ENCODE measurements around the gene HMOX1.

HMOX1 gene

DNA sequence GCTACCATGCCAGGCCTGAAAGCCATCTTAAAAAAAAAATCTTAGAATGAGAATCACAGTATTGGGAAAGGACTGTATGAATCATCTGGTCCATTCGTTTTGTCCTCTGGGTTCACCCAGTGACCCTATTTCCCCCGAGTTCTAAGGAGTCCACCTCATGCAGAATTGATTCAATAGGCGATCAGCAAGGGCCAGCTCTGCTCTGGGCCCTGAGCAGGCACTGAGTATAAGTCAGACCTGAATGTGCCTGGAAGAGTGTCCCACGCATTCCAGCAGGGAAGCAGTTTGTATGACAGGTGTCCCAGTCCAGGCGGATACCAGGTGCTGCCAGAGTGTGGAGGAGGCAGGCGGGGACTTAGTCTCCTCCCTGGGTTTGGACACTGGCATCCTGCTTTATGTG, 883 bp upstream of the HMOX1 start:
- DNase-seq, result no peak

- no peak for DNase-seq
Measured at GRCh38 chr22:35381424-35382009, 621 bp downstream of the HMOX1 start.

GRCh38 chr22:35383679-35384071, 2.8 kb downstream of the HMOX1 start:
- DNase-seq, result no peak

- DNase-seq, result no peak
Measured at GRCh38 chr22:35384527-35384926, 3.6 kb downstream of the HMOX1 start.

GRCh38 chr22:35384975-35385588, 4.2 kb downstream of the HMOX1 start:
- DNase-seq, result no peak

DNA sequence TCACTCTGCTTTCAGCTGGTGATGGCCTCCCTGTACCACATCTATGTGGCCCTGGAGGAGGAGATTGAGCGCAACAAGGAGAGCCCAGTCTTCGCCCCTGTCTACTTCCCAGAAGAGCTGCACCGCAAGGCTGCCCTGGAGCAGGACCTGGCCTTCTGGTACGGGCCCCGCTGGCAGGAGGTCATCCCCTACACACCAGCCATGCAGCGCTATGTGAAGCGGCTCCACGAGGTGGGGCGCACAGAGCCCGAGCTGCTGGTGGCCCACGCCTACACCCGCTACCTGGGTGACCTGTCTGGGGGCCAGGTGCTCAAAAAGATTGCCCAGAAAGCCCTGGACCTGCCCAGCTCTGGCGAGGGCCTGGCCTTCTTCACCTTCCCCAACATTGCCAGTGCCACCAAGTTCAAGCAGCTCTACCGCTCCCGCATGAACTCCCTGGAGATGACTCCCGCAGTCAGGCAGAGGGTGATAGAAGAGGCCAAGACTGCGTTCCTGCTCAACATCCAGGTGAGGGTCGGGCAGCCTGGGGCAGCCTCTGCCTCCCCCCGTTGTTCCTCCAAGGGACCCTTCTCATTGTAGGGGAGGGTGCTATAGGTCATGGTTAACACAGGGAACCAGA, 5.9 kb downstream of the HMOX1 start:
- DNase-seq, result no peak

DNA sequence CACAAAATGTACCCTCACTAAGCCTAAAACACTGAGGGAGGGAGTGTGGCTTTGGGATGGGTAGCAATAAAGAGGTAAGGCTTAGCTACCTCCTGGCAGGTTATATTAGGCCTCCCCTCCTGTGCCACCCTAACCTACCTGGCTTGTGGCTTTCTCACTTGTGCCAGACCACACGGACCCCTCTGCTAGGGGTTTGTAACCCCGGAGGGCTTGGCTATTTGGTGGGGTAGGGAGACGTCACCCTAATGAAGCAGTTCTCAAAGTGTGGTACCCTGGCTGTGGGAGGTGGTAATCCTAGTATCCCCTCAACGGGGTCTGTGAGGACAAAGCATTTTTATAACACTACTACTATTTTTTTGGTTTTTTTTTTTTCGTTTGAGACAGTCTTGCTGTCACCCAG, 10.0 kb downstream of the HMOX1 start:
- DNase-seq, result no peak

DNA sequence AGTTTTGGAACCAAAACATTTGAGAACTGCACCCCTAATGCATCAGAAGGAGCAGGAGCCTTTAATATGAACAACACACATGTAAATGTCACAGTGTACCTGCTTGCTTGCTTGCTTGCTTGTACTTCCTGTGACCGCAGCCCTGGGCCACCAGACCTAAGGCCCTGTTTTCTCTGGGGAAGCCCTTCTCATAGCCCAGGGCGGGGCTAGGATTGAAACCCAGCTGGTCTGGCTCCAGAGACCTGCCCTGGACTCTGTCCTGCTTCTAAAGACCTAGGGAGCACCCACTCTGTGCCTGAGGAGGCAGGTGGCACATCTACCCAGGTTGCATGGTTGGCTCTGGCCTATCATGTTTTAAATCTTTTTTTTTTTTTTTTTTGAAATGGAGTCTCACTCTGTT, 11.5 kb downstream of the HMOX1 start:
- DNase-seq, result no peak

DNA sequence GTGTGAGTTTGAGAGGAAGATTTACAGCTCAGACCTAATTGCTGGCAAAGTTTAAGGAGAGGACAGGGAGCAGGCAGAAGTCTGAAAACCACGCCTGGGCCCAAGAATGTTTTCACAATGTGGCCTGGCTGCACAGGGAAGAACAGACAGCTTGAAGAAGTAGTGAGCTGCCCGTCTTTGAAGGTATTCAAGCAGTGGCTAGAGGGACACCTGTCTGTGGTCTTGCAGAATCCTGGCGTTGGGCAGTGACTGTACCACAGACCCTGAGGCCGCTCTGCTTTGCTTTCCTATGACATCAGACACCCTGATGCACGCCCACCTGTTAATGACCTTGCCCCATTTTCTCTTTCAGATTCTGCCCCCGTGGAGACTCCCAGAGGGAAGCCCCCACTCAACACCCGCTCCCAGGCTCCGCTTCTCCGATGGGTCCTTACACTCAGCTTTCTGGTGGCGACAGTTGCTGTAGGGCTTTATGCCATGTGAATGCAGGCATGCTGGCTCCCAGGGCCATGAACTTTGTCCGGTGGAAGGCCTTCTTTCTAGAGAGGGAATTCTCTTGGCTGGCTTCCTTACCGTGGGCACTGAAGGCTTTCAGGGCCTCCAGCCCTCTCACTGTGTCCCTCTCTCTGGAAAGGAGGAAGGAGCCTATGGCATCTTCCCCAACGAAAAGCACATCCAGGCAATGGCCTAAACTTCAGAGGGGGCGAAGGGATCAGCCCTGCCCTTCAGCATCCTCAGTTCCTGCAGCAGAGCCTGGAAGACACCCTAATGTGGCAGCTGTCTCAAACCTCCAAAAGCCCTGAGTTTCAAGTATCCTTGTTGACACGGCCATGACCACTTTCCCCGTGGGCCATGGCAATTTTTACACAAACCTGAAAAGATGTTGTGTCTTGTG, 12.5 kb downstream of the HMOX1 start:
- DNase-seq, result no peak

GRCh38 chr22:35394011-35394312, 13.1 kb downstream of the HMOX1 start:
- DNase-seq, result no peak

GRCh38 chr22:35394810-35395563, 14.1 kb downstream of the HMOX1 start:
- no peak for DNase-seq

GRCh38 chr22:35396622-35397021, 15.7 kb downstream of the HMOX1 start:
- peak; percentile 78 to 79 for DNase-seq

DNA sequence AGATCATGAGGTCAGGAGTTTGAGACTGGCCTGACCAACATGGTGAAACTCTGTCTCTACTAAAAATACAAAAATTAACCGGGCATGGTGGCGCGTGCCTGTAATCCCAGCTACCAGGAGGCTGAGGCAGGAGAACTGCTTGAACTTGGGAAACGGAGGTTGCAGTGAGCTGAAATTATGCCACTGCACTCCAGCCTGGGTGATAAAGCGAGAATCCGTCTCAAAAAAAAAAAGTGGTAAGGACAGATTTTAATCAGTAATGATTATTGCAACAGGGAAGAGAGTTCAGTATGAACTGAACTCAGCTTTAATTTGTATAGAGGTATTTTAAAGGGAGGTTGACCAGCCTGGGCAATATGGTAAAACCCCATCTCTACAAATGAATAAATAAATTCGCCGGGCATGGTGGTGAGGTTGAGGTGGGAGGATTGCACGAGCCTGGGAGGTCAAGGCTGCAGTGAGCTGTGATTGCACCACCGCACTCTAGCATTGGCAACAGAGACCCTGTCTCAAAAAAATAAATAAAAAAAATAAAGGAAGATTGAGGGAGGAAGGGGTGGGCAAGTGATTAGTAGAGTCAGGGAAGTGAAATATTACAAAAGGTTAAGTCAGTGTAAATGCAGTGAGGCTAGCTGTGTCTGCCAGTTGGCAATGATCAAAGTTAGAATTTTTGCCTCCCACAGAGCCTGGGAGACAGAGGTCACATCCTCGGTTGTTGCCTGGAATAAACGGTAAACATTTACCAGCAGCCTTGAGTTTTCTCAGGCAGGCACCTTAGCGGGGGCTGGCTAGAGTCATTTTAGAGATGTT, 16.4 kb downstream of the HMOX1 start:
- peak in 1 of 2 donors; percentile 27 for DNase-seq

- no peak for DNase-seq
Measured at GRCh38 chr22:35398591-35398973, 17.7 kb downstream of the HMOX1 start.

GRCh38 chr22:35399114-35399677, 18.3 kb downstream of the HMOX1 start:
- DNase-seq, result no peak

DNA sequence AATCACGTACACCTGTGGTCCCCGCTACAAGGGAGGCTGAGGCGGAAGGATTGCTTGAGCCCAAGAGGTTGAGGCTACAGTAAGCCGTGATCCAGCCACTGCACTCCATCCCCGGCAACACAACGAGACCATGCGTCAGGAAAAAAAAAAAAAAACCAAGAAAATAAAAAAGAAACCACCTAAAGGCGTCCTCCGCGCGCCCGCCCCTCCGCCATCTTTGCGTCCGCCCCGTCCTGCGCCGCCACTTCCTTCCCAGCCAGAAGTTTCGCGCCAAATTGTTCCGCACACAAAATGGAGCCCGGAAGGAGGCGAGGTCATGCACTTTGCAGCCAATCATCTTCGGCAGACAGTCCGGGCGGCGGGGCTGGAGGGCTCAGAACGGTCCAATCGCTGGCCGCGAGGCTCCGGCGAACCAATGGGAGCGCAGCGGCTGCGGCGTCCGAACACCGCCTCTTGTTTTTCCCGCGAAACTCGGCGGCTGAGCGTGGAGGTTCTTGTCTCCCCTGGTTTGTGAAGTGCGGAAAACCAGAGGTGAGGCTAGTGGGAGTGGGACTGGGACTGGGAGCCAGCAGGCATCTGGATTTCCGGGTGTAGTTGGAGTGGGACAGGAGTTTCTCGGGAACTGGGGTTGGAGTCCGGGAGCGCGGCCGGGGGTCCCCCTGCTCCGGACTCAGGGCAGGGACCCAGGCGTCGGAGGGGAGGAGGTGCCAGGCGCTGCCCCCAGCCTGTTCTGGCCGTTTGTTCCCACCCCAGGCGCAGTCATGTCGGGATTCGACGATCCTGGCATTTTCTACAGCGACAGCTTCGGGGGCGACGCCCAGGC, 19.0 kb downstream of the HMOX1 start, which contains the start of gene MCM5:
MCM5 (plus strand) TSS at position 463 of the 823 bp plus-strand sequence; CDS start at position 762, 299 bp downstream.
- peak; percentile 97 to 98 for DNase-seq

DNA sequence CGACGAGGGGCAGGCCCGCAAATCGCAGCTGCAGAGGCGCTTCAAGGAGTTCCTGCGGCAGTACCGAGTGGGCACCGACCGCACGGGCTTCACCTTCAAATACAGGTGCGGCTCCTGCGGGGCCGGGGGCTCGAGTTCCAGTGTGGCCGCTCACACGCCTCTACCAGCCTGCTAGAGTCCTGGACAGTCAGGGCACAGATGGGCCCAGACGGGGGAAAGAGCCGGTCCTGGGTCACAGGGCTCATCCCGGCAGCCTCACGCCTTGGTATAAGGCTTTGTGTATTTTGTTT, 19.6 kb downstream of the HMOX1 start:
- DNase-seq, result no peak

- DNase-seq, result no peak
Measured at GRCh38 chr22:35401863-35402262, 21.0 kb downstream of the HMOX1 start.

DNA sequence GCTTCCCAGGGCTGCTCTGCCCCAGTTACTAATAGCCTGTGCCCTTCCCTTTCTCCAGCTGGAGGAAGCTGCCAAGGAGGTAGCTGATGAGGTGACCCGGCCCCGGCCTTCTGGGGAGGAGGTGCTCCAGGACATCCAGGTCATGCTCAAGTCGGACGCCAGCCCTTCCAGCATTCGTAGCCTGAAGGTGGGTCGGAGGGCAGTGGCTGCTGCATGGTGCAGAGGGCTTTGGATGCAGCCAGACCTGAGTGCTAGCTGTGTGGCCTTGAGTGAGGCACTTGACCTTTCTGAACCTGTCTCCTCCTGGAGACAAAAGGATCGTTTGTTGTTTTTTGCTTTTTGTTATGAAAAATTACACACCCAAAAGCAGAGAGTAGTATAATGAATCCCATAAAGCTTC, 22.5 kb downstream of the HMOX1 start:
- no peak for DNase-seq

- DNase-seq, result no peak
Measured at GRCh38 chr22:35404176-35404575, 23.3 kb downstream of the HMOX1 start.

DNA sequence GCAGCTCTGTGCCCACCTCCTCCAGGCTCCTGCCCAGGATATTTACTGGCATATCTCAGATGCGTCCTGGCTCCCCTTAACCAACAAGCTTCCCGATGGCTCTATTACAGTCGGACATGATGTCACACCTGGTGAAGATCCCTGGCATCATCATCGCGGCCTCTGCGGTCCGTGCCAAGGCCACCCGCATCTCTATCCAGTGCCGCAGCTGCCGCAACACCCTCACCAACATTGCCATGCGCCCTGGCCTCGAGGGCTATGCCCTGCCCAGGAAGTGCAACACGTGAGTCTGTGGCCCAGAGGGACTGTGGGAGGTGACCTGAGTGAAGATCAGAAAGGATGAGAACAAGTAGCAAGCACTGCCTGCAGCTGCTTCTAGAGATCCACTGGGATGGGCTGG, 25.5 kb downstream of the HMOX1 start:
- DNase-seq, result no peak
